ENCODE measurements around the gene CLASP2.

GRCh38 chr3:33634262-33634661 lies 83.8 kb downstream of the CLASP2 start:
- TF ChIP-seq CTCF (conservative IDR thresholded peaks at IDR 0.05) (no peak), EZH2 (IDR thresholded peaks at IDR 0.05; ENCODE audit: low read depth) (no peak)
